UCSD-AML1 (cell line): ENCODE data around the gene POLDIP2.

Experiments
- DNase-seq: peaks from one replicate; lab custom pipeline; 2025; ENCODE audit not compliant: unreplicated experiment; lab: John Stamatoyannopoulos, UW

POLDIP2 gene

GRCh38 chr17:28357061-28357900, at the start of gene POLDIP2:
Gene POLDIP2 (minus strand): TSS chr17:28357527. CDS start chr17:28357448, 79 bp downstream.
- DNase-seq = peak; percentile 96

GRCh38 chr17:28406473-28406814, 49.1 kb upstream of the POLDIP2 start:
- DNase-seq = no peak

GRCh38 chr17:28405632-28406472, 48.5 kb upstream of the POLDIP2 start, which contains the start of gene SLC46A1:
Gene SLC46A1 (minus strand): TSS chr17:28406212. CDS start chr17:28406114, 98 bp downstream.
- DNase-seq = peak; percentile 54

GRCh38 chr17:28404812-28405570, 47.7 kb upstream of the POLDIP2 start:
- no peak for DNase-seq

GRCh38 chr17:28404461-28404811, 47.1 kb upstream of the POLDIP2 start:
- no peak for DNase-seq

GRCh38 chr17:28404007-28404406, 46.7 kb upstream of the POLDIP2 start:
- no peak for DNase-seq

GRCh38 chr17:28402844-28403243, 45.5 kb upstream of the POLDIP2 start:
- no peak for DNase-seq

- DNase-seq = no peak
These were observed 44.9 kb upstream of the POLDIP2 start for GRCh38 chr17:28402224-28402630.

GRCh38 chr17:28399808-28400207, 42.5 kb upstream of the POLDIP2 start:
- no peak for DNase-seq

- no peak for DNase-seq
These were observed 41.1 kb upstream of the POLDIP2 start for GRCh38 chr17:28398280-28398981.

GRCh38 chr17:28397687-28398279, 40.5 kb upstream of the POLDIP2 start:
- DNase-seq = no peak

- DNase-seq = no peak
These were observed 39.9 kb upstream of the POLDIP2 start for GRCh38 chr17:28397275-28397674.

- DNase-seq = peak; percentile 64
These were observed 39.4 kb upstream of the POLDIP2 start for GRCh38 chr17:28396635-28397239.

GRCh38 chr17:28395968-28396367, 38.6 kb upstream of the POLDIP2 start:
- no peak for DNase-seq

GRCh38 chr17:28395426-28395825, 38.1 kb upstream of the POLDIP2 start:
- no peak for DNase-seq

- DNase-seq = no peak
These were observed 37.2 kb upstream of the POLDIP2 start for GRCh38 chr17:28394337-28395116.

- no peak for DNase-seq
These were observed 35.2 kb upstream of the POLDIP2 start for GRCh38 chr17:28392491-28392890.

GRCh38 chr17:28391401-28391800, 34.1 kb upstream of the POLDIP2 start:
- DNase-seq = no peak

GRCh38 chr17:28390984-28391383, 33.7 kb upstream of the POLDIP2 start:
- DNase-seq = no peak
